Stimulated activated CD8-positive, alpha-beta memory T cell treated with anti-CD3 and anti-CD28 coated beads, Interleukin-15, amount 100 ng/mL, for 1 hour (primary cell): ENCODE measurements around the gene ASPG.

Experiments used
- DNase-seq: peaks from one replicate; pipeline ENCODE4 v3.0.0-alpha.2; 2020; ENCODE audit warnings: low read depth

ASPG gene

DNA sequence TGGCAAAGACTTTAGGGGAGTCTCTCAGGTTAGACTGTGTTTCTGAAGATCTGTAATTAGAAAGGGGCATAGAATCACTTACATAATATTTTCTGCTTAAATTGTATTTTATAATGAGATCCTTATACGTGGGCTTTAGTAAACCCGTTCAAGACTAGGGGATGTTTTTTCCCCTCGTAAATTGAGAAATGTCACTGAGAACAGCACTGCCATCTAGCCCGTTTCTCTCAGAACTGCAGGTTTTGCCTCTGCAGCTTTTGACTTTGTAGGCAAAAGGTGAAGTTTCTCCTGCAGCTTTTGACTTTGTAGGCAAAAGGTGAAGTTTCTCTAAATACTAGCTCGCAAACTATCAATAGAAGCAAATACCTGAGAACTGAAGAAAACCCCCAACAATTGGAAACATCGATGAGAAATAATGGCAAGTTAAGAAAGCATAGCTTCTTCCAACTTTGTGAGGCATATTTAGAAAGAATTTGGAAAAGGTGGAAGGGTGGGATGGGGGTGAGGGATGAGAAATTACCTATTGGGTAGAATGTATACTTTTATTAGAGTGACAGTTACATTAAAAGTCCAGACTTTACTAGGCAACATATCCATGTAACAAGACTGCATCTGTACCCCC lies 9.9 kb upstream of the ASPG start:
- DNase-seq: no peak

DNA sequence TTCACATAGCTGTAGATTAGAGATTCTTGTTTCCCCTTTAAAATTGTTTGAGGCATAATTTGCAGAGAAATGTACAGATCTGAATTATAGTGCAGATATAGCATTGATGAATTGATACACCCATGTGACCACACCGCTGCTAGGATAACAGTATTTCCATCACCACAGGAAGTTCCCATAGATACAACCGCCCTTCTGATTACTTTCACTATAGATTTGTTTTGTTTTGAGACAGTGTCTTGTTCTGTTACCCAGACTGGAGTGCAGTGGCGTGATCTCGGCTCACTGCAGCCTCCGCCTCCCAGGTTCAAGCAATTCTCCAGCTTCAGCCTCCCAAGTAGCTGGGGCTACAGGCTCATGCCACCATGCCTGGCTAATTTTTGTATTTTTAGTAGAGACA lies 8.8 kb upstream of the ASPG start:
- DNase-seq: no peak

DNA sequence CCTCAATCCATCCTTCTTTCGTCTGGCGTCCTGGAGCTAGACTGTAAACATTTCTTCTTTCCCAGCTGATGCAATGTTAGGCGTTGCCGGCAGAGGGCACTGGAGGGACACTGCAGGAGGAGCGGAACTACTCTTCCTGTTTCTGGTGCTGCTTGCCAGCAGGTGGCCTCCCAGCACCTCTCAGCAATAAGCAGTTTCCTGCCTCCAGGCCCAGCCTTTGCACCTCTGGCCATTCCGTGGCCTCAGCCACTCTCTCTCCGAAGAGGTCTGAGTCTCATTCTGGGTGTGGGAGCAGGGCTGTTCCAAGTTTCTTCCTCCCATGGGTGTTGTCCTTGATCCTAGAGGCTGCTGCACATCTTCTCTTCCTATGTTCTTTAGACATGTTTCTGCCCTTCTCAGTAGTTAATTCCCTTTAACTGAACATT lies 7.5 kb upstream of the ASPG start:
- peak; percentile 73 for DNase-seq

DNA sequence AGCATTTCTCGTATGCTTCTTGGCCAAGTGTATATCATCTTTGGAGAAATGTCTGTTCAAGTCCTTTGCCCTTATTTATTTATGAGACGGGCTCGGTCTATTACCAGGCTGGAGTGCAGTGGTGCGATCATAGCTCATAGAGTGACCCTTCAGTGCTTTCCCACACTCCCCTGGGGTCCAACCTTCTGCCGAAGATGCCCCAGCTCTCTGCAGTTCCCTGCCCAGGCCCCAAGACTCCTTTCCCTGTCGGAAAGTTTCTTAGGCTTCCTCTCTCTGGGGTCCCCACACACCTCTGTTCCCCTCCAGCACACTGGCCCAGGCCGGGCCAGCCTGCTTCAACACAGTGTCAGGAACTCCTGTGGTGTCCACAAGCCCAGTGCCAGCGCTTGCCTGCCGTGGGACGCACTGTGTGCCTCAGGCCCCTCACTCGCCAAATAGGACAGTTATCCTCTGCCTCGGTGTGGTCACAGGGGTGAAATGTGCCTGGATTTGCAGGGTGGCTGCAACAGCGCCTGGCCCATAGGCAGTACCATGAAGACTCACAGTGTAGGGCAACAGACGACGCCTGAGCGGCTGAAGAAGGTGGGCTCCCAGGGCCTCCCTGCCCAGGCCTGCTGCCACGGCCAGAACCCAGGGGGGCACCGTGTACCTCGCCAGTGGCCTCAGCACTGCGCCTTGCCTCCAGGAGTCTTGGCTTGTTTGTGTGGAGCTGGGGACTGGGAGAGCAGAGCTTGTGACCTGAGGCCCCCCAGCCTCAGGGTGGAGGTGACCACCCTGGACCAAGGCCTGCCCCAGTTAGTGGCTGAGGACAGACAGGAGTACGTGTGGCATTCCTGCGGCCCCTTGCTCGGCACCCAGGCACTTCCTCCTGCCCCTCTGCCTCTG lies 4.9 kb upstream of the ASPG start:
- no peak for DNase-seq

DNA sequence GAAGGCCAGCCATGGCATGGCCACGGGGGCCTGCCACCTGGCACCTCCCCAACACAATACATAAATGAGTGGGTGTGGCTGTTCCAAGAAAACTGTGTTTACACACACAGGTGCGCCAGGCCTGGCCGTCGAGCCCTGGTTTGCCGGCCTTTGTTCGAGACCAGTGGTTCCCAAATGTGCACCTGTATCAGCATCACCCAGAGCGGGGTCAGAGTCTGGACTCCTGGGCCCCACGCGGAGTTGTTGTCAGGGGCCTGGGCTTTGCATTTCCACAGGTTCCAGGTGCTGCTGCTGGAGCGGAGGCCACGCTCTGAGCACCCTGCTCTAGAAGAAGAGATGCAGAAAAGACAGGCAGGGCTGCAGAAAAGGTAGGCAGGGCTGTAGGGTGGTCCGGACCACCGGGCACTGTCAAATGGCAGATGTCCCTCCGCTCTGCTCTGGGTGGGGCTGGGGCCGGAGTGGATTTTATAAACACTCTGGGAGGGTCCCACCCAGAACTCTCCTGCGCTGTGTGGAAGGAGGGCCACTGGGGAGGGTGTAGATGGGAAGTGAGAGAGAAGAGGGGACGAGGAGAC lies 4.2 kb upstream of the ASPG start:
- DNase-seq: no peak

DNA sequence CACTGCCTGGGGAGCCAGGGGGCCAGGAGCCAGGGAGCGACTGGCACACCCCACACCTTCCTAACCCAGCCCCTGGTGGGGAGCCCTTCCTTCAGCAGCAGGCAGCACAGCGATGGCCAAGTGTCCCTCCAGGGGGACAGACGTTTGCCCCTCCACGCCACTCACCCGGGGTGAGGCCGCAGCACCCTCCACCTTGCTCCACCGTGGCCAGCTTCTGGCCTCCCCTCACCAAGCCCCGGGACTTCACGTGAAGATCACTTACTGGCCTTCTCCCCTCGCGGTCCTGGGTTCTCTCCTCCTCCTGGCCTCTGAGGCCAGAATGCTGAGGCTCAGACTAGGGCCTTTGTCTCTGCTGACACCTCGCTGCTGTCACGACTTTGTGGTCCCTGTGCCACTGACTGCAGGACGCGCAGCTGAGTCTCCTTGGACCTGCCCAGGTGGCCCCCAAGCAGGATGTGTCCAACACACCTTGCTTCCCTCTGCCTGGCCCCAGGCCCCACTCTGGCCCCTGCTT lies 3.5 kb upstream of the ASPG start:
- DNase-seq: no peak

DNA sequence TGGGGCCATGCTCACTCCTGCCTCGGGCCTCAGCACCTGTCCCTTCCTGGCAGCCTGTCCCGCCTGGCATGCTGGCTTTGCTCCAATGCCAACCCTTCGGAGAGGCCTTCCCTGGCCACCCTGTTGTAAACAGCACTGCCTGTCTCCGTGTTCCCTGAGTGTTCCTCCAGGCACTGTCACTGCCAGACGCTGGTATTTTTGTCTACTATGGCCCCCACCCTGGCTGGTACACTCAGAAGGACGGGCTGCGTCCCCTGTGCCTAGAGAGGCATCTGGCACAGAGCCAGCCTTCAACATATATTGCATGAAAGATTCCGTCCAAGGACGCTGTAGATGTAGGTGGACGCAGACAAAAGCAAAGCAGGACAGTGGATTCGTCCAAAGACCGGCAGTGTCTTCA lies 2.7 kb upstream of the ASPG start:
- no peak for DNase-seq

DNA sequence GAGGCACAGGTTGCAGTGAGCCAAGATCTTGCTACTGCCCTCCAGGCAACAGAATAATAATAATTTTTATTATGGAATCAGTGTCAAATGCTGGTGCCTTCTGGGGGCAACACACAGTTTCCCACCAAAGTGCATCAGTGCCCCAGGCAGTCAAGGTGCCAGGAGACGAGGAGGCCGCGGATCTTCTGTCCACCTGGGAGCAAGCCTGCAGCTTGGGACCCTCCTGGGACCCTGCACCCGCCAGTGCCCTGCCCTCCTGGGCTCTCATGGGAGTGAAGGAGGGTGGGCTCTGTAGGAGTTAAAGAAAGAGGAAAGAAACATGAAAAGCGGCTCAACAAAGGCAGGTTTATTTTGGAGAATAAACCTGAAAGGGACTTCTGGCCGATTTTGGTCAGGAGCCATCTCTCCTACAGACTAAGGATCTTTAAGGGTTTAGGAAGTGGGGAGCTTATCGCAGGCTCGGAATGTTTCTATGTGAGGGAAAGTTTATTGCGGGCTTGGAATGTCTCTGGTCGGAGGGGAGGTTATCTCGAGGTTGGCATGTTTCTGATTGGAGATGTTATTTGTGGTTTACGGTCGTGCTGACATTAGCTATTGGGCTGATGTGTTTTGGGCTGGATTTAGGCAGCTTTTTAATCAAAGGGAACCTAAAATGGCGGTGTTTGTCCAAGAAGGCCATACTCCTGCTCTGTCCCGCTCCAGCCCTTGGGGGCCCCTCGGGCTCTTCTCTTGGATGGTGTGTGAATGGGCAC lies 1.1 kb upstream of the ASPG start:
- no peak for DNase-seq

DNA sequence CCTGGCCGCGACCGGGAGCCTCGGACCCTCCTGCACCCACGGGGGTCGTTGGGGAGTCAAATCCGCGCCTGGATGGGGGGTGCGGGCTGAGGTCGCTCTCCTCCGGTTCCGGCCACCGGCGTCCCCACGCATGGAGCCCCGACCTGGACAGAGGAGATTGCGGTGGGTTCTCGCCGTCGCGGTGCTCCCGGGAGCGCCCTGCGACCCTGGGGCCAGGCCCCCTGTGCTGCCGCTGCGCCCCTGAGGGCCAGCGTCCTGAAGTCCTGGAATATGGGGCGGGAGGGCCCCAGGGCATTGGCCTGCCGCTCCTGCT lies 345 bp downstream of the ASPG start:
- DNase-seq: no peak

DNA sequence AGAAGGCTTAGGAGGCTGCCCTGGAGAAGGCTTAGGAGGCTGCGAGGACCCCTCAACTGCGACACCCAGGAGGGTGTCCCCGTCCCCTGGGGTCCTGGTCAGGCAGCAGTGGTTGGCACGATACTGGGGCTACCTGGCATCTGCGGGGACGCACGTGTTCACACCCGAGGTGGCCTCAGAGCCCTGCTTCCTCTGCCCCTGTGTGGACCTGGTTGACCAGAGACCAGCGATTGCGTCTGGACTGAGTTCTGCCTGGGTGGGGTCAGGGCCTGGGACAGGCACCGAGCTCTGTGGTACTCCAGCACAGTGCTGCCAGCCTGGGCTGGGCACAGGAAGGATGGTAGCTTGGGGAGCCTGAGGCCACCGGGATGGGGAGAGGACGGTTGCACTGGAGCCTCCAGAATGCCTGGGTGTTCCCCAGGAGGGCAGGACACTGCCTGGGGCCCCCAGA lies 735 bp downstream of the ASPG start:
- no peak for DNase-seq

DNA sequence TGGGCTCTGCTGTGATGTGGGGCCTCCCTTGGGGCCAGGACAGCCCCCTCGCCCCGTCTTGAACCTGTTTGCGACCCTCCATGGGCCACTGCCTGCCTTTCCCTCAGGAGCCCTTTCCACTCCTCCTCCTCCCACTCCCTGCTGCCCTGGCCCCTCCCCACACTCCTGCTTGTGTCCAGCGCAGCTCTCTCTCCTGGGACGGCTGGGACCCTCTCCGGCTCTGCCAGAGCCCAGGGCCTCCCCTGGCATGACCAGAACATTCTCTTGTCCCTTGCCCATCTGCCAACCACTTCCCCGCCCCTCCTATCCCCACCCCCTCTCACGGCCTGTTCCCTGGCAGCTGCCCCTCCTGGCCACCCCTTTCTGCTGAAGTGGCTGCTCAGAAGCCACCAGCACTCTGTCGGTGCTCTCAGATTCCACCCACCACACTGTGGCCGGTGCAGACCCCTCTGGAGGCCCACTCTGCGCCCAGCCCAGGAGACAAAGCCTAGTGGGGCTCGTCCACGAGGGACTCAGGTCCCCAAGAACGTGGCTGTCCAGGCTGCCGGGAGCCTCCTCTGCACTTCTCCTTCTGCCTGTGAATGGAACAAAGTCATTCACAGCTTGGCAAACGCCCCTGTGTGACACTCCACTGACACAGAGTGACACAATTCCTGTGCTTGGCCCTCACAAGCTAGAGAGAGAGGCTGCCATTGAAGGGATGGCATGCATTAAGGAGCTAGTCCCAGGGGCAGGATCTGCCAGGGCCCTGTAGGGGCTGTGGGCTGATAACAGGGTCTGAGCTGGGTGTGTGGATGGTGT lies 1.4 kb downstream of the ASPG start:
- no peak for DNase-seq

DNA sequence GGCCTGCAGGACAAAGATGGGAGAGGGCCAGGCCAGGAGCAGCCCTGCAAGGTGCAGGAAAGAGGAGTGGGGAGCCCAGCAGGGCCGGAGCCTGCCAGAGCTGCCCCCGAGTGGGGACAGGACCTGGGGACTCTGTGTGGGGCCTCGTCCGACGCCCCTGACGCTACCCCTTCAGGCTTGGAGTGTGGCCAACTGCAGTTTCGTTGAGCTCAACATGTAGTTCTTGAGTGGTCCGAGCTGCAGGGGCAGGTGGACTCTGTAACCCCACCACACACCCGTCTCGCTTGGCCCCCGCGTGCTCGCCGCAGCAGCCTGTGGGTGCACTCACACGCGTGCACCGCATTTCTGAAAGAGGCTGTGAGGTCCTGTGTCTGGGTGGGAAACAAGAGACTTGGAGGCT lies 2.0 kb downstream of the ASPG start:
- no peak for DNase-seq

DNA sequence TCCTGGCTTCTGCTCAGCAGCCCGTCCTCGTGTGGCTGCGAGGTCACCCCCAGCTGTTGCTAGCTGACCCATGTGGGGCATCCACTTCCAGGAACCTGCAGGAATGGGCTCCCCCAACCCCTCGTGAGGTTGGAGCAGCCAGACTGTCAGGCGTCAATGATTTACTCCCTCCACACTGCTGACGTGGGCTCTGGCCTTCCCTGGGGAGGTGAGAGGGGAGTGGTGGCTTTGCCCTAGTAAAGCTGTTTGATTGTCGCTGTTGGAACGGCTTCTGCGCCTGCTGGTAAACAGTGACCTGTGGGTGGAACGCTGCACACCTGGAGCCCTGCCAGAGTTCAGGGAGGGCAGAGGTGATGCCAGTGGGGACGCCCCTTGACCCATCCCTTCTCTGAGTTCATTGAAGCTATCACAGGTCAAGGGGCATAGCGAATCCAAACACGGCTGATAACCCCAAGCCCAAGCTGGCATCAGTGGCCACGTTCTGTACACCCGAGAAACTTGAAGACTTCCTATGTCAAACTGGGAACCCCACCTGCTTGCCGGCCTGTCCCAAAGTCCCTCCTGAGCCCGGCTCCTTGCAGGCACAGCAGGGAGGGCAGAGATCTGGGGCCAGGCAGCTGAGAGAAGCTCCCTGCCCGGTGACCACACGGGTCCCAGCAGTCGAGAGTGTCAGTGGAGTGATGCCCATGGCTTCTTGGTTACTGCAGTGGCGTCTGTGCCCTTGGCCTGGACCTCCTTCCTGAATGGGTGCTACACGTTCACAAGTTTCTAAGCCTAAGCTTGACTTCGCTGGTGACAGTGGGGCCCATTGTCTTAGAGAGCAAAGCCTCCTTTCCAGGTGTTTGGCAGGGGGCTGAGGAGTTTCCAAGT lies 2.7 kb downstream of the ASPG start:
- no peak for DNase-seq

DNA sequence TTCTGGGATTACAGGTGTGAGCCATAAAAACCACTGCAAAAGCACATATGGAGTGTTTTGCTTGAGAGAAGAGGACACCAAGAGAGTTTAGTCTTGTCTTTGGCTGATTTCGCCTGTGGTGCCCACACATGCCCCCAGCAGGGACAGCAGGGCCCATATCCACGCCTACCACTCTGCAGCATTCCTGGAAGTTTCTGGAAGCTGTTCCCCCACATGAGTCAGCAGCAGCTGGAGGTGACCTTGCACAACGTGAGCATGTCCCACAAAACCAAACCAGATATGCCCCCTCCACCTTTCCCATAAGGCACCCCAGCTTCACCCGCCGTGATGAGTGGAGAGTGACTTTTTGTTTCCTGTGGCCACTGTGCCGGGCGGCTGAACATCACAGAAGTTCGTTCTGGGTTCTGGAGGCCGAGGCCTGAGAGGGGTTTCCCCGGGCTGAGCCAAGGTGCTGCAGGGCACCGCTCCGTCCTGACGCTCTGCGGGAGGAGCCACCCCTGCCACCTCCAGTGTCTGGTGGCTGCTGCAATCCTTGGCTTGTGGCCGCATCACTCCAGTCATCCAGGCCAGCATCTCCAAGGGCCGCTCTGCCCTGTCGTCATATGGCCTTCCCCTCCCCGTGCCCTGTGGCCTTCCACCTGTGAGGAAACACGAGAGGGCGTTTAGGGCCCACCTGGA lies 4.7 kb downstream of the ASPG start:
- DNase-seq: no peak

DNA sequence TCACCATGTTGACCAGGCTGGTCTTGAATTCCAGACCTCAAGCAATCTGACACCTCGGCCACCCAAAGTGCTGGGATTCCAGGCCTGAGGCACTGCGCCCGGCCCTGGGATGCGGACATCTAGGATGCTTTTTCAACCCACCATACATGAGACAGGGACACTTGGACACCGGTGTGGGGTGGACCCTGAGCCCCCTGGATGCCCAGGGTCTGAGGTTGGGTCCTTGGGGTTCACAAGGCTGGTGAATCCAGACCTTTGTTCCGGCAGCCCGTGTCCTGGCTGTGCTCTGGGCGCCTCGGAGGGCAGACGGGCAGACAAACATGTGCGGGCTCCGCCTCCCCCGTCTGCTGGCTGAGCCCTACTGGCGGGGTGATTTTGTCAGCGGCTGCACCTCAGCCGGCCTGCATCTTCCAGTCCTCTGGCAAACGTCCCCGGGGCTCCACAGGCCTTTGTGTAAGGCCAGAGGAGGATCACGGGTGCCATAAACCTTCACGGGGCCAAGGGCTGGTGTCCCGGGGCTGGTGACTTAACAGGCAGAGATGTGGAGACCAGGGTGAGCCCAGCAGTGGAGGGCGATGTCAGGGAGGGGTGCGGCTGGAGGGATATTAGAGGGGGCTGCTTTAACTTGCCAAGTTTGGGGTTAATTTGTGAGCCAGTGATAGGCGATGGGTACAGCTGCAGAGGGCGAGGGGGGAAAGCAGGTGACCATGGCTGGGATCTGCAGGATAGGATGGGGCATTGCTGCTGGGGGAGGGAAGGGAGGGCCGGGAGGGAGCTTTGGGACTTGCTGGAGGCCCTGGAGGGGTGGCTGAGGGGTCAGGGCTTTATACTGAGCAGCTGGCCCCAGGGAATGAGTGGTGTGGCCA lies 5.8 kb downstream of the ASPG start:
- DNase-seq: no peak

DNA sequence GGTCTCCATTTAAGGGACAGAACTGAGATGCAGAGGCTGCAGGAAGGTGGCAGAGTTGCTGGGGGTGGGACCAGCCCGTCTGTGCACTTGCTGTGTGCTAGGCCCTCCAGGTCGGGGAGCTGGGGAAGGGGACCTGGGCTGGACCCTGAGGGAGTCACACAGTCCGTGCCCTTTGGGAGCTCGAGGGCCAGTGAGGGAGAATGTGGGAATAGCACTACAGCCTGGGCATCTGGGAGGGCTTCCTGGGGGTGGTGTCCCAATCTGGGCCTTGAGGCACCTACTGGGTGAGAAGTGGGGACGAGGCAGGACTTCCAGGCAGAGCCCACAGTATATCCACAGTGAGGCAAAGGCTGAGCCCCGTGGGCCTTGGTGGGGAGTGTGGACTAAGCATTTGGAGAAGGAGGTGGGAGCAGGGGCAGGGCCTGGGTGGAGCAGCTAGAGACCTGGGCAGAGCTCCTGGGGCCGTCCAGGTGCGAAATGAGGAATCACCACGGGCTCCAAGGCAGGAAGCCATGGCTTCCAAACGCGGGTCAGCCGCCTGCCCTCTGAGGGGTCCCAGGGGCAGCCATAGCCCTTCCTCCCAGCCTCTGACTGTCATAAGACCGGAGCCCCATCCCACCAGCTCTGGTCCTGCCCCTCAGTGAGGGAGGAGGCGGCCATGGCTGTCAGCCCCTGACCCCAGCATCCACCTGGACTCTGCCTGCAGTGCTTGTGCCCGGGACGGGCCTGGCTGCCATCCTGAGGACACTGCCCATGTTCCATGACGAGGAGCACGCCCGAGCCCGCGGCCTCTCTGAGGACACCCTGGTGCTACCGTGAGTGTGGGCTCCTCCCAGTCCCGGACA lies 6.6 kb downstream of the ASPG start:
- no peak for DNase-seq

DNA sequence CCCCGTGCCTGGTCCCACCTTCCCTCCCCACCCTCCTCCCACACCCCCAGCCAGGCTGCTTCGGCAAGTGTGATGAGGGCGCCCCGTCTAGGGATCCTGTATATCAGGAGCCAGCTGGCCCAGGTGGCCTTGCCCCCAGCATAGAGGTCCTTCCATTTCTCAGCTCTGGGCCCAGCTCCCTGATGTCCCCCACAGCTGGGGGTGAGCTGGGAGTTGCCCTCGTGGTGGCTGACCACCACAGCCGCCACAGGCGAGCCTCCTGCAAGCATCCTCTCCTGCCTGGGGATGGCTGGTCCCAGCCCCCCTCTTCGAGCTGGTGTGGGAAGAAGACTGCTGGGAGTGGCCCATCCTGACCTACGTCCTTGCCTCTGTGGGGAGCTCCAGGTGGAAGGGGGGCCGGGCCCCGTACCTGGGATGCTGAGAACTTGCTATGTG lies 7.4 kb downstream of the ASPG start:
- no peak for DNase-seq
